Cardiac muscle cell (in vitro differentiated cells and primary cell): ENCODE measurements around the gene PTCD1. TPM values are rescaled to one million over a fixed set of nuclear protein-coding genes. Genes with fewer than 3 reads are reported as not detected.
A peak's percentile ranks its signal among the peaks of the same experiment; 100 is the strongest.

Experiments used
- DNase-seq, 2 donors: peaks; one replicate each; pipeline versions ENCODE4 v3.0.0 to v3.0.0-alpha.2; 2010 to 2017; ENCODE audit warnings: low read depth in 1 of 2, low spot score in 1 of 2
- H3K27ac ChIP-seq: fragments of 200-600 bp; sonication (generic); 2 replicates; pipeline ENCODE4 v1.5.1; 2016
- H3K27me3 ChIP-seq: fragments of 200-600 bp; sonication (generic); 2 replicates; pipeline ENCODE4 v1.6.0; 2016; ENCODE audit warnings: control low read depth
- H3K36me3 ChIP-seq: fragments of 200-600 bp; sonication (generic); 2 replicates; pipeline ENCODE4 v1.5.1; 2016; ENCODE audit warnings: control low read depth
- H3K4me1 ChIP-seq: fragments of 200-600 bp; sonication (generic); 2 replicates; pipeline ENCODE4 v1.8.1; 2017; ENCODE audit warnings: low read depth, mild to moderate bottlenecking, mixed run types
- H3K4me3 ChIP-seq: fragments of 200-600 bp; sonication (generic); 2 replicates; pipeline ENCODE4 v1.5.1; 2016; ENCODE audit warnings: mild to moderate bottlenecking
- H3K9me3 ChIP-seq: fragments of 200-600 bp; sonication (generic); 2 replicates; pipeline ENCODE4 v1.5.1; 2017; ENCODE audit warnings: low read depth, mild to moderate bottlenecking, control low read depth
- CTCF ChIP-seq: IDR thresholded peaks from 2 replicates; pipeline ENCODE4 v1.5.1; 2012; ENCODE audit warnings: low read depth, mild to moderate bottlenecking, low read length
- polyA plus RNA-seq: library from polyadenylated mRNA; unstranded; fragments of >200 nt; fragmentation: Nextera tagmentation; extraction: Ambion mirVana; gene quantifications from 2 replicates; pipeline ENCODE4 v1.2.1, GENCODE V29; 2016
- total RNA-seq: library from RNA; depleted of rRNA; stranded (reverse); fragments of >200 nt; gene quantifications from 2 replicates; pipeline ENCODE4 v1.2.3, GENCODE V29; 2016

Gene PTCD1
- total and polyA plus RNA-seq, 2 experiments from 2014 or later = 6.1 to 27.9 TPM

- H3K36me3 ChIP-seq = peaks cover 37% of the 10 kb centered on the region
- H3K9me3 ChIP-seq = no peaks in the 10 kb centered on the region
- no peak for DNase-seq
- no peaks in the 10 kb centered on the region for H3K27me3 ChIP-seq
- H3K4me3 ChIP-seq = no peak overlapping the region
- TF ChIP-seq CTCF = no peak
- no peak overlapping the region for H3K27ac ChIP-seq
- H3K4me1 ChIP-seq = peaks cover 7% of the 10 kb centered on the region
Measured at GRCh38 chr7:99396418-99397296, 41.9 kb downstream of the PTCD1 start.

- no peak for DNase-seq
- no peak overlapping the region for H3K4me3 ChIP-seq
- no peaks in the 10 kb centered on the region for H3K9me3 ChIP-seq
- H3K27me3 ChIP-seq = no peaks in the 10 kb centered on the region
- H3K36me3 ChIP-seq = peaks cover 30% of the 10 kb centered on the region
- H3K27ac ChIP-seq = no peak overlapping the region
- peaks cover 7% of the 10 kb centered on the region for H3K4me1 ChIP-seq
- no peak for TF ChIP-seq CTCF
Measured at GRCh38 chr7:99395616-99396327, 42.8 kb downstream of the PTCD1 start.

GRCh38 chr7:99394188-99394502 is 44.5 kb downstream of the PTCD1 start:
- Histone ChIP-seq H3K9me3 (no peaks in the 10 kb centered on the region), H3K4me1 (peaks cover 7% of the 10 kb centered on the region), H3K36me3 (peaks cover 16% of the 10 kb centered on the region), H3K4me3 (no peak overlapping the region), H3K27me3 (no peaks in the 10 kb centered on the region), H3K27ac (peak overlapping the region; percentile 95)
- DNase-seq = no peak
- no peak for TF ChIP-seq CTCF

GRCh38 chr7:99393355-99394187 is 45.0 kb downstream of the PTCD1 start:
- H3K27me3 ChIP-seq = no peaks in the 10 kb centered on the region
- DNase-seq = peak in 1 of 2 donors; percentile 94
- H3K36me3 ChIP-seq = peaks cover 13% of the 10 kb centered on the region
- peaks cover 7% of the 10 kb centered on the region for H3K4me1 ChIP-seq
- peak overlapping the region; percentile 49 for H3K4me3 ChIP-seq
- H3K9me3 ChIP-seq = no peaks in the 10 kb centered on the region
- peak overlapping the region; percentile 95 for H3K27ac ChIP-seq
- TF ChIP-seq CTCF = no peak

- peaks cover 6% of the 10 kb centered on the region for H3K36me3 ChIP-seq
- H3K27ac ChIP-seq = peak overlapping the region; percentile 95
- no peaks in the 10 kb centered on the region for H3K27me3 ChIP-seq
Measured at GRCh38 chr7:99392659-99393354, 45.8 kb downstream of the PTCD1 start.

More at GRCh38 chr7:99392659-99393354, 45.8 kb downstream of the PTCD1 start:
- no peak for TF ChIP-seq CTCF
- Histone ChIP-seq H3K4me3 (peak overlapping the region; percentile 49), H3K9me3 (no peaks in the 10 kb centered on the region), H3K4me1 (peaks cover 7% of the 10 kb centered on the region)
- peak; percentile 71 to 91 for DNase-seq
